HEK293 (cell line): ENCODE data around the gene AGBL3.

Experiments
- ZNF549 ChIP-seq: fragments of 450-650 bp; IDR thresholded peaks from 2 replicates; pipeline ENCODE4 v1.5.1; 2018; ENCODE audit warnings: missing biosample characterization, missing genetic modification characterization, mild to moderate bottlenecking, inconsistent platforms, moderate library complexity
- TF ChIP-seq, protein P1 (sequence below): fragments of 450-650 bp; formaldehyde crosslinking; optimal IDR thresholded peaks from 2 replicates; pipeline ENCODE3; 2016; ENCODE audit warnings: missing biosample characterization, mild to moderate bottlenecking, missing genetic modification characterization
- TF ChIP-seq, protein P2 (sequence below): fragments of 450-650 bp; formaldehyde crosslinking; conservative IDR thresholded peaks from 2 replicates; pipeline ENCODE4 v1.5.1; 2016; ENCODE audit warnings: low read depth, missing biosample characterization, missing genetic modification characterization

DNA sequence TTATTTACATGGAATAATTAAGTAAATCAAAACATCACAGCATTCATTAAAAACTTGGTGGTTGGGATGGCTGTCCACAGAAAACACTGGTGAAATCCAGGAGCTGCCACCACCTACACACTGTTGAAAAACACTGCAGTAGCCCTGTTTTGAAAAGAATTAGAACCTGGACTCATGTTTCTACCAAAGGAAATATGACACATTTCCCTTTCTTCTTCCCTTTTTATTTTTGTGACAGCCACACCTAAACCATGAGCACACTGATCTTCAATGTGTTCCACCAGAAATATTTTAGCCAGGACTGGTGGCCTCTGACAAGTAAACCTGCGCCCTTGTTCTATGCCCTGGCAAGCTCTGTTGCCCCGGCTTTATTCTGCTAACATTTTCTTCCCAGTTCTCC is 164.8 kb downstream of the AGBL3 start:
- TF ChIP-seq, protein P1, sequence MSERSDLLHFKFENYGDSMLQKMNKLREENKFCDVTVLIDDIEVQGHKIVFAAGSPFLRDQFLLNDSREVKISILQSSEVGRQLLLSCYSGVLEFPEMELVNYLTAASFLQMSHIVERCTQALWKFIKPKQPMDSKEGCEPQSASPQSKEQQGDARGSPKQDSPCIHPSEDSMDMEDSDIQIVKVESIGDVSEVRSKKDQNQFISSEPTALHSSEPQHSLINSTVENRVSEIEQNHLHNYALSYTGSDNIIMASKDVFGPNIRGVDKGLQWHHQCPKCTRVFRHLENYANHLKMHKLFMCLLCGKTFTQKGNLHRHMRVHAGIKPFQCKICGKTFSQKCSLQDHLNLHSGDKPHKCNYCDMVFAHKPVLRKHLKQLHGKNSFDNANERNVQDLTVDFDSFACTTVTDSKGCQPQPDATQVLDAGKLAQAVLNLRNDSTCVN (tag by site-specific recombination) = no peak
- TF ChIP-seq, protein P2, sequence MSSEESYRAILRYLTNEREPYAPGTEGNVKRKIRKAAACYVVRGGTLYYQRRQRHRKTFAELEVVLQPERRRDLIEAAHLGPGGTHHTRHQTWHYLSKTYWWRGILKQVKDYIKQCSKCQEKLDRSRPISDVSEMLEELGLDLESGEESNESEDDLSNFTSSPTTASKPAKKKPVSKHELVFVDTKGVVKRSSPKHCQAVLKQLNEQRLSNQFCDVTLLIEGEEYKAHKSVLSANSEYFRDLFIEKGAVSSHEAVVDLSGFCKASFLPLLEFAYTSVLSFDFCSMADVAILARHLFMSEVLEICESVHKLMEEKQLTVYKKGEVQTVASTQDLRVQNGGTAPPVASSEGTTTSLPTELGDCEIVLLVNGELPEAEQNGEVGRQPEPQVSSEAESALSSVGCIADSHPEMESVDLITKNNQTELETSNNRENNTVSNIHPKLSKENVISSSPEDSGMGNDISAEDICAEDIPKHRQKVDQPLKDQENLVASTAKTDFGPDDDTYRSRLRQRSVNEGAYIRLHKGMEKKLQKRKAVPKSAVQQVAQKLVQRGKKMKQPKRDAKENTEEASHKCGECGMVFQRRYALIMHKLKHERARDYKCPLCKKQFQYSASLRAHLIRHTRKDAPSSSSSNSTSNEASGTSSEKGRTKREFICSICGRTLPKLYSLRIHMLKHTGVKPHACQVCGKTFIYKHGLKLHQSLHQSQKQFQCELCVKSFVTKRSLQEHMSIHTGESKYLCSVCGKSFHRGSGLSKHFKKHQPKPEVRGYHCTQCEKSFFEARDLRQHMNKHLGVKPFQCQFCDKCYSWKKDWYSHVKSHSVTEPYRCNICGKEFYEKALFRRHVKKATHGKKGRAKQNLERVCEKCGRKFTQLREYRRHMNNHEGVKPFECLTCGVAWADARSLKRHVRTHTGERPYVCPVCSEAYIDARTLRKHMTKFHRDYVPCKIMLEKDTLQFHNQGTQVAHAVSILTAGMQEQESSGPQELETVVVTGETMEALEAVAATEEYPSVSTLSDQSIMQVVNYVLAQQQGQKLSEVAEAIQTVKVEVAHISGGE (tag by site-specific recombination) = no peak
- TF ChIP-seq ZNF549 = no peak
